Suprapubic skin (tissue), 4 donors: ENCODE measurements around the gene IGFBP4. TPM values are rescaled to one million over a fixed set of nuclear protein-coding genes. Genes with fewer than 3 reads are reported as not detected.

Source experiments
- DNase-seq, 2 donors: peaks; one replicate each; pipeline ENCODE4 v3.0.0-alpha.2; 2019; ENCODE audit warnings: low spot score in 2 of 2
- H3K27ac ChIP-seq: fragments of 200-600 bp; sonication (generic); one replicate; pipeline ENCODE4 v1.5.1; 2019
- H3K27me3 ChIP-seq: fragments of 200-600 bp; sonication (generic); one replicate; pipeline ENCODE4 v1.5.1; 2019
- H3K36me3 ChIP-seq: fragments of 200-600 bp; sonication (generic); one replicate; pipeline ENCODE4 v1.5.1; 2019
- H3K4me1 ChIP-seq: fragments of 200-600 bp; sonication (generic); one replicate; pipeline ENCODE4 v1.5.1; 2019
- H3K4me3 ChIP-seq: fragments of 200-600 bp; sonication (generic); one replicate; pipeline ENCODE4 v1.5.1; 2019; ENCODE audit warnings: mild to moderate bottlenecking
- H3K9me3 ChIP-seq: fragments of 200-600 bp; sonication (generic); one replicate; pipeline ENCODE4 v1.5.1; 2019
- EP300 ChIP-seq: sonication (generic); formaldehyde crosslinking; IDR thresholded peaks from one replicate; pipeline ENCODE4 v1.6.1; 2017; ENCODE audit warnings: antibody characterized with exemption
- POLR2A ChIP-seq, 2 donors: fragments of 450-650 bp; IDR thresholded peaks; one replicate each; pipeline ENCODE4 v1.6.1; 2017; ENCODE audit warnings: antibody characterized with exemption in 2 of 2, mild to moderate bottlenecking in 2 of 2, moderate library complexity in 2 of 2
- POLR2AphosphoS5 ChIP-seq, 3 donors: sonication (generic); formaldehyde crosslinking; IDR thresholded peaks; one replicate each; pipeline ENCODE4 v1.6.1; 2017; ENCODE audit warnings: antibody characterized with exemption in 3 of 3
- WGBS: methylation state at CpG from one replicate; pipeline ENCODE4 v1.1.5; 2018; 5-methylcytosine and 5-hydroxymethylcytosine counted together
- total RNA-seq, 4 donors: library from RNA; depleted of rRNA; stranded (reverse); fragments of >200 nt; gene quantifications; one replicate each; pipeline ENCODE4 v1.1.0, GENCODE V29; 2016
- TF ChIP-seq, protein P1 (sequence below), 2 donors: fragments of 200-600 bp in 1 of 2; fragments of 450-650 bp in 1 of 2; sonication (generic) in 1 of 2; IDR thresholded peaks; one replicate each; pipeline ENCODE4 v1.5.1; 2016 to 2019; ENCODE audit warnings: antibody characterized with exemption in 2 of 2, mild to moderate bottlenecking in 1 of 2, moderate library complexity in 1 of 2

The IGFBP4 gene
- total RNA-seq, 4 donors from 2014 or later, result 45.0 to 88.8 (median 74.6) TPM

- 60% methylated on average over 17 of the region's 17 CpGs for WGBS
These were observed 27.9 kb downstream of the IGFBP4 start for GRCh38 chr17:40470932-40471828.

GRCh38 chr17:40471846-40472732 is 28.8 kb downstream of the IGFBP4 start:
- no peaks in the 10 kb centered on the region for H3K27me3 ChIP-seq
- no peak for DNase-seq
- no peak overlapping the region for H3K4me3 ChIP-seq
- H3K9me3 ChIP-seq, result no peaks in the 10 kb centered on the region
- TF ChIP-seq POLR2AphosphoS5 (IDR thresholded peaks at IDR 0.05), result peak in 1 of 3 donors; percentile 4
- no peak for TF ChIP-seq POLR2A (IDR thresholded peaks at IDR 0.05)
- 74% methylated on average over 6 of the region's 6 CpGs for WGBS
- peak overlapping the region; percentile 10 for H3K27ac ChIP-seq
- peaks cover 26% of the 10 kb centered on the region for H3K4me1 ChIP-seq
- H3K36me3 ChIP-seq, result no peaks in the 10 kb centered on the region

More at GRCh38 chr17:40470932-40471828, 27.9 kb downstream of the IGFBP4 start:
- peak in 1 of 3 donors; percentile 42 for TF ChIP-seq POLR2AphosphoS5 (IDR thresholded peaks at IDR 0.05)
- no peak for TF ChIP-seq EP300
- H3K27ac ChIP-seq, result peak overlapping the region; percentile 10
- H3K36me3 ChIP-seq, result no peaks in the 10 kb centered on the region
- H3K27me3 ChIP-seq, result no peaks in the 10 kb centered on the region
- no peak overlapping the region for H3K4me3 ChIP-seq
- peaks cover 17% of the 10 kb centered on the region for H3K4me1 ChIP-seq
- no peaks in the 10 kb centered on the region for H3K9me3 ChIP-seq
- no peak for DNase-seq

- TF ChIP-seq EP300, result no peak
- no peak for TF ChIP-seq POLR2A (IDR thresholded peaks at IDR 0.05)
- no peak for TF ChIP-seq POLR2AphosphoS5 (IDR thresholded peaks at IDR 0.05)
- TF ChIP-seq, protein P1, sequence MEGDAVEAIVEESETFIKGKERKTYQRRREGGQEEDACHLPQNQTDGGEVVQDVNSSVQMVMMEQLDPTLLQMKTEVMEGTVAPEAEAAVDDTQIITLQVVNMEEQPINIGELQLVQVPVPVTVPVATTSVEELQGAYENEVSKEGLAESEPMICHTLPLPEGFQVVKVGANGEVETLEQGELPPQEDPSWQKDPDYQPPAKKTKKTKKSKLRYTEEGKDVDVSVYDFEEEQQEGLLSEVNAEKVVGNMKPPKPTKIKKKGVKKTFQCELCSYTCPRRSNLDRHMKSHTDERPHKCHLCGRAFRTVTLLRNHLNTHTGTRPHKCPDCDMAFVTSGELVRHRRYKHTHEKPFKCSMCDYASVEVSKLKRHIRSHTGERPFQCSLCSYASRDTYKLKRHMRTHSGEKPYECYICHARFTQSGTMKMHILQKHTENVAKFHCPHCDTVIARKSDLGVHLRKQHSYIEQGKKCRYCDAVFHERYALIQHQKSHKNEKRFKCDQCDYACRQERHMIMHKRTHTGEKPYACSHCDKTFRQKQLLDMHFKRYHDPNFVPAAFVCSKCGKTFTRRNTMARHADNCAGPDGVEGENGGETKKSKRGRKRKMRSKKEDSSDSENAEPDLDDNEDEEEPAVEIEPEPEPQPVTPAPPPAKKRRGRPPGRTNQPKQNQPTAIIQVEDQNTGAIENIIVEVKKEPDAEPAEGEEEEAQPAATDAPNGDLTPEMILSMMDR (IDR thresholded peaks at IDR 0.05), result no peak
- Histone ChIP-seq H3K9me3 (no peaks in the 10 kb centered on the region), H3K27me3 (no peaks in the 10 kb centered on the region), H3K36me3 (peaks cover 6% of the 10 kb centered on the region), H3K27ac (no peak overlapping the region), H3K4me1 (peaks cover 27% of the 10 kb centered on the region), H3K4me3 (no peak overlapping the region)
- WGBS, result 73% methylated on average over 3 of the region's 3 CpGs
- DNase-seq, result no peak
These were observed 29.6 kb downstream of the IGFBP4 start for GRCh38 chr17:40472733-40473452.

DNA sequence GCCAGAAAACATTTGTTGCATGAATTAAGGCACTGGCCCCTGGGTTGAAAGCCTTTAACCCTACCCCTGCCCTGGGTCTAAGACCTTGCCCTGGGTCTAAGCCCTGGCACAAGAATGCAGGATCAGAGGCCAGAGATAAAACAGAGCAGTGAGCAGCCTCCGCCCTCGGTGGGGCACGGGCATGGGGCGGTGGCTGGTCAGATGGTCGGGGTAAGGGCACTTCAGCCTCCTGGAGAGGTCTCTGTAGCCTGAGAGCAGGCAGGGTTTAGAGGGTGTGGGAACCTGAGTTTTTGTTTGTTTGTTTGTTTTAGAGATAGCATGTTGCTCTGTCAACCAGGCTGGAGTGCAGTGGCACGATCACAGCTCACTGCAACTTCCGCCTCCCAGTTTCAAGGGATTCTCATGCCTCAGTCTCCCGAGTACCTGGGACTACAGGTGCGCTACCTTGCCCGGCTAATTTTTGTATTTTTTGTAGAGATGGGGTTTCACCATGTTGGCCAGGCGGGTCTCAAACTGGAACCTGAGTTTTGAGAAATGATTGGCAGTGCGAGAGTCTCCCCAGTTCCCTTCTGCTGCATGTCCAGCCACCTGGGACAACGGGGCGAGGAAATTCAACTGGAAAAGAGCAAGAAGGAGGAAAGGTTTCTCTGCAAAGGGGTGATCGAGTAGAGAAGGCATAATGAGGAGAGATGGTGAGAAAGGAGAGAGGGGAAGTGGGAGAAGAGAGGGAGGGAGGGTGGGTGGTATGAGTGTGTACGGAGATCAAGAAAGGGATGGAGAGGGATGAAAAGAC is 30.5 kb downstream of the IGFBP4 start:
- H3K27me3 ChIP-seq, result no peaks in the 10 kb centered on the region
- no peak for DNase-seq
- H3K27ac ChIP-seq, result no peak overlapping the region
- WGBS, result 70% methylated on average over 16 of the region's 16 CpGs
- peaks cover 27% of the 10 kb centered on the region for H3K4me1 ChIP-seq
- TF ChIP-seq POLR2AphosphoS5 (IDR thresholded peaks at IDR 0.05), result peak in 1 of 3 donors; percentile 9
- TF ChIP-seq, protein P1 (IDR thresholded peaks at IDR 0.05), result no peak
- H3K36me3 ChIP-seq, result peaks cover 15% of the 10 kb centered on the region
- no peaks in the 10 kb centered on the region for H3K9me3 ChIP-seq
- no peak overlapping the region for H3K4me3 ChIP-seq

- peaks cover 27% of the 10 kb centered on the region for H3K4me1 ChIP-seq
- H3K27ac ChIP-seq, result no peak overlapping the region
- H3K9me3 ChIP-seq, result no peaks in the 10 kb centered on the region
- H3K27me3 ChIP-seq, result no peaks in the 10 kb centered on the region
- DNase-seq, result no peak
- peaks cover 19% of the 10 kb centered on the region for H3K36me3 ChIP-seq
- H3K4me3 ChIP-seq, result no peak overlapping the region
- TF ChIP-seq POLR2AphosphoS5 (IDR thresholded peaks at IDR 0.05) (peak in 1 of 3 donors; percentile 37), EP300 (no peak)
- TF ChIP-seq, protein P1 (IDR thresholded peaks at IDR 0.05), result no peak
- WGBS, result 52% methylated on average over 9 of the region's 9 CpGs
These were observed 31.3 kb downstream of the IGFBP4 start for GRCh38 chr17:40474419-40475002.
